Measurements from ENCODE around the gene PPP3CA.

DNA sequence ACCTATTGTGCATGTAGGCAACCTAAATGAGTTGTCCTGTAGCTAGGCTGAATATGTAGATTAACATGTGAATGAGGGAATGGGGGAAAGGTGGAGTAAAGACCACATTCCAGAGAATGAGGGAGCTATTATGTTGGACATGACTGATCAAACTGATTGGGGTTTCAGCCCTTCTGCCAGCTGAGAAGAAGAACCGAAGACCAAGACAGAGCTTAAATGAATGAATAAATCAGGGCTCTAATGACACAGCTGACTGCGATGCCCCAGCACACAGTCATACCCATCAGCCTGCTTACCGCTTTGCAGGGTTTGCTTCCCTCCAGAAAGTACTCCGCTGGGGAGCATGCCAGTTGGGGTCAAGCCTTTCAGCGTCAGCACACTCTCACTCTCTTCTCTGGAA, 315.4 kb downstream of the PPP3CA start:
- TF ChIP-seq, protein P1, sequence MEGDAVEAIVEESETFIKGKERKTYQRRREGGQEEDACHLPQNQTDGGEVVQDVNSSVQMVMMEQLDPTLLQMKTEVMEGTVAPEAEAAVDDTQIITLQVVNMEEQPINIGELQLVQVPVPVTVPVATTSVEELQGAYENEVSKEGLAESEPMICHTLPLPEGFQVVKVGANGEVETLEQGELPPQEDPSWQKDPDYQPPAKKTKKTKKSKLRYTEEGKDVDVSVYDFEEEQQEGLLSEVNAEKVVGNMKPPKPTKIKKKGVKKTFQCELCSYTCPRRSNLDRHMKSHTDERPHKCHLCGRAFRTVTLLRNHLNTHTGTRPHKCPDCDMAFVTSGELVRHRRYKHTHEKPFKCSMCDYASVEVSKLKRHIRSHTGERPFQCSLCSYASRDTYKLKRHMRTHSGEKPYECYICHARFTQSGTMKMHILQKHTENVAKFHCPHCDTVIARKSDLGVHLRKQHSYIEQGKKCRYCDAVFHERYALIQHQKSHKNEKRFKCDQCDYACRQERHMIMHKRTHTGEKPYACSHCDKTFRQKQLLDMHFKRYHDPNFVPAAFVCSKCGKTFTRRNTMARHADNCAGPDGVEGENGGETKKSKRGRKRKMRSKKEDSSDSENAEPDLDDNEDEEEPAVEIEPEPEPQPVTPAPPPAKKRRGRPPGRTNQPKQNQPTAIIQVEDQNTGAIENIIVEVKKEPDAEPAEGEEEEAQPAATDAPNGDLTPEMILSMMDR (IDR thresholded peaks at IDR 0.05), result no peak
- no peak for TF ChIP-seq POLR2A (IDR thresholded peaks at IDR 0.05)
